Parathyroid adenoma (tissue), 2 donors: ENCODE results near the gene ATF6B.
A peak's percentile ranks its signal among the peaks of the same experiment; 100 is the strongest.
"Not testable (repeated sequence)": the region's sequence is repeated elsewhere in the genome, so short reads cannot be mapped to it uniquely, and the experiment has no call there.

ENCODE experiments used
- H2AFZ ChIP-seq: fragments of 300-600 bp; sonication (generic); one replicate; pipeline ENCODE4 v1.7.0; 2017; ENCODE audit warnings: antibody characterized with exemption, mild to moderate bottlenecking
- H3K27ac ChIP-seq: fragments of 300-600 bp; sonication (generic); one replicate; pipeline ENCODE4 v1.7.0; 2017
- H3K27me3 ChIP-seq: fragments of 300-600 bp; sonication (generic); one replicate; pipeline ENCODE4 v1.7.0; 2017; ENCODE audit warnings: low read length; ENCODE audit not compliant: control insufficient read depth, insufficient read depth
- H3K36me3 ChIP-seq: fragments of 300-600 bp; sonication (generic); one replicate; pipeline ENCODE4 v1.7.0; 2017; ENCODE audit warnings: low read length; ENCODE audit not compliant: control insufficient read depth, insufficient read depth
- H3K4me1 ChIP-seq: fragments of 300-600 bp; sonication (generic); one replicate; pipeline ENCODE4 v1.7.0; 2017; ENCODE audit warnings: control low read depth
- H3K4me2 ChIP-seq: fragments of 300-600 bp; sonication (generic); one replicate; pipeline ENCODE4 v1.7.0; 2017; ENCODE audit warnings: low read length
- H3K4me3 ChIP-seq: fragments of 300-600 bp; sonication (generic); one replicate; pipeline ENCODE4 v1.7.0; 2017; ENCODE audit warnings: low read depth, low read length
- H3K79me2 ChIP-seq: fragments of 300-600 bp; sonication (generic); one replicate; pipeline ENCODE4 v1.7.0; 2017; ENCODE audit warnings: control low read depth
- H3K9ac ChIP-seq: fragments of 300-600 bp; sonication (generic); one replicate; pipeline ENCODE4 v1.7.0; 2017; ENCODE audit warnings: mild to moderate bottlenecking
- H3K9me3 ChIP-seq: fragments of 300-600 bp; sonication (generic); one replicate; pipeline ENCODE4 v1.7.0; 2017; ENCODE audit warnings: low read length; ENCODE audit not compliant: control insufficient read depth
- TF ChIP-seq, protein P1 (sequence below): fragments of 300-600 bp; sonication (generic); IDR thresholded peaks from one replicate; pipeline ENCODE4 v1.7.0; 2017; ENCODE audit warnings: antibody characterized with exemption, mild to moderate bottlenecking
- donor health status: primary hyperparathyroidism.

Gene ATF6B

DNA sequence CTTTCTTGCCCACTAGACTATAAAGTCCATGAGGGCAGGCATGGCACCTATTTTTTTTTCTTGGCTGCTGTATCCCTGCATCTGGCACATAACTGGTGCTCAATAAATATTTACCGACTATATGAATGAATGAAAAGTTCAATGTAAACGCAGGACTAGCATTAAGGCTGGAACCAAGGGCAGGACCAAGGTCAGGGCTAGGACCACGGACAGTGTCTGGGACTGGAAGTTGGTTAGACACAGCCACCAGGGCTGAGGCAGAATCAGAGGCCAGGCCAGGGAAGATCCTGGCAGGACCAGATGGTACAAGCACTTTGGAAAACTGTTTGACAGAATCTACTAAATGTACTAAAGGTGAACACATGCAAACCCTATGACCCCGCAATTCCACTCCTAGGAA lies 22.6 kb downstream of the ATF6B start:
- H3K27ac ChIP-seq = no peak overlapping the region
- TF ChIP-seq, protein P1, sequence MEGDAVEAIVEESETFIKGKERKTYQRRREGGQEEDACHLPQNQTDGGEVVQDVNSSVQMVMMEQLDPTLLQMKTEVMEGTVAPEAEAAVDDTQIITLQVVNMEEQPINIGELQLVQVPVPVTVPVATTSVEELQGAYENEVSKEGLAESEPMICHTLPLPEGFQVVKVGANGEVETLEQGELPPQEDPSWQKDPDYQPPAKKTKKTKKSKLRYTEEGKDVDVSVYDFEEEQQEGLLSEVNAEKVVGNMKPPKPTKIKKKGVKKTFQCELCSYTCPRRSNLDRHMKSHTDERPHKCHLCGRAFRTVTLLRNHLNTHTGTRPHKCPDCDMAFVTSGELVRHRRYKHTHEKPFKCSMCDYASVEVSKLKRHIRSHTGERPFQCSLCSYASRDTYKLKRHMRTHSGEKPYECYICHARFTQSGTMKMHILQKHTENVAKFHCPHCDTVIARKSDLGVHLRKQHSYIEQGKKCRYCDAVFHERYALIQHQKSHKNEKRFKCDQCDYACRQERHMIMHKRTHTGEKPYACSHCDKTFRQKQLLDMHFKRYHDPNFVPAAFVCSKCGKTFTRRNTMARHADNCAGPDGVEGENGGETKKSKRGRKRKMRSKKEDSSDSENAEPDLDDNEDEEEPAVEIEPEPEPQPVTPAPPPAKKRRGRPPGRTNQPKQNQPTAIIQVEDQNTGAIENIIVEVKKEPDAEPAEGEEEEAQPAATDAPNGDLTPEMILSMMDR = no peak
- H3K9me3 ChIP-seq = no peaks in the 10 kb centered on the region
- no peak overlapping the region for H3K4me2 ChIP-seq
- H3K4me3 ChIP-seq = no peak overlapping the region
- no peaks in the 10 kb centered on the region for H3K27me3 ChIP-seq
- no peak overlapping the region for H2AFZ ChIP-seq
- H3K9ac ChIP-seq = no peak overlapping the region
- no peaks in the 10 kb centered on the region for H3K79me2 ChIP-seq
- peaks cover 7% of the 10 kb centered on the region for H3K4me1 ChIP-seq
- H3K36me3 ChIP-seq = no peaks in the 10 kb centered on the region

DNA sequence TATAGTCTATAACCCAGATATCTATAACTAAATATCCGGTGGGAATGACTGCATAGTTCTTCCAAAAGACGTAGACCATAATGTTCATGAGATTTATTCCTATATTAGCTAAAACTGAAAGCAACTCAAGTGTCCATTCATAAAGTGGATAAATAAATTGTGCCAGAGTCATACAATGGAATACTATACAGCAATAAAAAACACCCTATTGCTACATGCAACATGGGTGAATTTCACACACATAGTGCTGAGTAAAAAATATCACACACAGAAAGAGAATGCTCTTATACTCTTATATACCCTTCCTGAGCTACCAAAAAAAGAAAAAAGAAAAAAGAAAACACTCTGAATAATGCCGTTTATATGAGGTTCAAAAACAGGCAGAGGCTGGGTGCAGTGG lies 25.8 kb downstream of the ATF6B start:
- H3K27ac ChIP-seq = no peak overlapping the region
- H3K9me3 ChIP-seq = no peaks in the 10 kb centered on the region
- H2AFZ ChIP-seq = no peak overlapping the region
- H3K4me2 ChIP-seq = no peak overlapping the region
- no peaks in the 10 kb centered on the region for H3K79me2 ChIP-seq
- no peak overlapping the region for H3K4me3 ChIP-seq
- peaks cover under 1% of the 10 kb centered on the region for H3K27me3 ChIP-seq
- H3K36me3 ChIP-seq = no peaks in the 10 kb centered on the region
- no peaks in the 10 kb centered on the region for H3K4me1 ChIP-seq
- TF ChIP-seq, protein P1 = no peak
- H3K9ac ChIP-seq = no peak overlapping the region

DNA sequence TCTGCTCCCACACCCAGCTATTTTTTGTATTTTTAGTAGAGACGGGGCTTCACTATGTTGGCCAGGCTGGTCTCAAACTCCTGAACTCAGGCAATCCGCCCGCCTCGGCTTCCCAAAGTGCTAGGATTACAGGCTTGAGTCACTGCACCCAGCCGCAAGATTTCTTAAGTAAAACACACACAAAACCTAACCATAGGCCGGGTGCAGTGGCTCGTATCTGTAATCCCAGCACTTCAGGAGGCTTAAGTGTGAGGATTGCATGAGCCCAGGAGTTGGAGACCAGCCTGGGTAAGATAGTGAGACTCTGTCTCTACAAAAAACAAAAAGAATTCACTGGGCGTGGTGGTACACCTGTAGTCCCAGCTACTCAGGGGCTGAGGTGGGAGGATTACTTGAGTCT lies 27.8 kb downstream of the ATF6B start:
- not testable (repeated sequence) for H2AFZ ChIP-seq, H3K27ac ChIP-seq, H3K9me3 ChIP-seq, H3K36me3 ChIP-seq, H3K9ac ChIP-seq, H3K79me2 ChIP-seq, H3K4me2 ChIP-seq, H3K4me3 ChIP-seq, H3K4me1 ChIP-seq, H3K27me3 ChIP-seq

DNA sequence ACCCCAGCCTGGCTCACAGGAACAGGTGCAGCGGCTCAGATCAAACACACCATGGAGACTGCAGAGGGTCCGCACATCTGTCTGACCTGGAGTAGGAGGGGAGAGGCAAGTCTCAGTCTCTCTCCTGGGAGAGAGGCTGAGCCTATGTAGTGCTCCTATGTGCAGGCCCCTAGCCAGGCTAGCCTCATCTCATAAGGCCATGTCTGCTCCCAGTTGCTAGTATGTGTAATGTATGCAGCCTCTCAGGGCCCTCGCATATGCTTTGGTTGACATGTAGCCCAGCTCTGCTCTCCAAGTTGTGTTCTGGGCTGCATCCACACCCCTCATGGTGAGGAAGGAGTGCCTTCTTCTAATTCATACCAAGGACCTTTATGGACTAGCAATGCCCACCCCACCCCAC lies 30.7 kb downstream of the ATF6B start:
- H3K4me1 ChIP-seq = peaks cover 6% of the 10 kb centered on the region
- H3K27ac ChIP-seq = no peak overlapping the region
- H3K9me3 ChIP-seq = no peaks in the 10 kb centered on the region
- H3K79me2 ChIP-seq = no peaks in the 10 kb centered on the region
- H3K9ac ChIP-seq = no peak overlapping the region
- TF ChIP-seq, protein P1 = no peak
- H3K27me3 ChIP-seq = peaks cover 2% of the 10 kb centered on the region
- H3K4me2 ChIP-seq = no peak overlapping the region
- H3K4me3 ChIP-seq = no peak overlapping the region
- H2AFZ ChIP-seq = no peak overlapping the region
- no peaks in the 10 kb centered on the region for H3K36me3 ChIP-seq

DNA sequence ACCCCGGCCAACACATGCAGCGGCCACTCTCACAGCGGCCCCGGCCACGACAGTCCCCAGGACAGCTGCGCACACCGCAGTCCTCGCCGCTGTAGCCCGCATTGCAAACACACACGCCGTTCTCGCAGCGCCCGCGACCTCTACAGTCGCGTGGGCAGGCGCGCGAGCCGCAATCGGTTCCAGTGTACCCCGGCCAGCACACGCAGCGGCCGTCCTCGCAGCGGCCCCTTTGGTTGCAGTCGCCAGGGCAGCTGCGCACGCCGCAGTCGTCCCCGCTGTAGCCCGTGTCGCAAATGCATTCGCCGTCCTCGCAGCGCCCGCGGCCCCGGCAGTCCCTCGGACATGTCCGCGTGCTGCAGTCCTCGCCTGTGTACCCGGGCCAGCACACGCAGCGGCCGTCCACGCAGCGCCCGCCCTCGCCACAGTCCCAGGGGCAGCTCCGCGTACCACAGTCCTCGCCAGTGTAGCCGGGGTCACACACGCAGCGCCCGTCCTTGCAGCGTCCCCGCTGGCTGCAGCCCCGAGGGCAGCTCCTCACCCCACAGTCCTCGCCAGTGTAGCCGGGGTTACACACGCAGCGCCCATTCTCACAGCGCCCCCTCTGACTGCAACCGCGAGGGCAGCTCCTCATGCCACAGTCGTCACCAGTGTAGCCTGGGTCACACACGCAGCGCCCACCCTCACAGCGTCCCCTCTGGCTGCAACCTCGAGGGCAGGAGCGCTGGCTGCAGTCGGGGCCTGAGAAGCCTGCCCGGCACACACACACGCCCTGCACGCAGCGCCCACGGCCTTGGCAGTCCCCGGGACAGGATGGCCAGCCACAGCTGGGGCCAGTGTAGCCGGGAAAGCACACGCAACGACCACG lies 31.4 kb downstream of the ATF6B start:
- Histone ChIP-seq H3K4me3 (no peak overlapping the region), H3K9ac (no peak overlapping the region), H3K4me2 (peak overlapping the region; percentile 33), H3K4me1 (peaks cover 6% of the 10 kb centered on the region), H3K27me3 (peaks cover 2% of the 10 kb centered on the region), H3K27ac (no peak overlapping the region), H3K9me3 (no peaks in the 10 kb centered on the region), H2AFZ (peak overlapping the region; percentile 36), H3K79me2 (no peaks in the 10 kb centered on the region), H3K36me3 (no peaks in the 10 kb centered on the region)
- TF ChIP-seq, protein P1 = no peak
